Dendritic cell treated with granulocyte-macrophage colony-stimulating factor and Interleukin-4, amounts not matched to agents 40 ng/mL and 50 ng/mL, for 4 days (primary cell): ENCODE measurements around the gene DAZ2.
"Not testable (repeated sequence)": the region's sequence is repeated elsewhere in the genome, so short reads cannot be mapped to it uniquely, and the experiment has no call there.

Source experiments
- H3K27ac Mint-ChIP-seq: one replicate; pipeline ENCODE4 v1.8.0; 2022; ENCODE audit warnings: mild to moderate bottlenecking, mixed read lengths
- H3K27me3 Mint-ChIP-seq: one replicate; pipeline ENCODE4 v1.8.0; 2022; ENCODE audit warnings: mild to moderate bottlenecking, mixed read lengths
- H3K36me3 Mint-ChIP-seq: one replicate; pipeline ENCODE4 v1.8.0; 2022; ENCODE audit warnings: low read depth, mixed read lengths
- H3K4me1 Mint-ChIP-seq: one replicate; pipeline ENCODE4 v1.8.0; 2022; ENCODE audit warnings: low read depth, mixed read lengths
- H3K4me3 Mint-ChIP-seq: one replicate; pipeline ENCODE4 v1.8.0; 2022; ENCODE audit warnings: mild to moderate bottlenecking, moderate library complexity, mixed read lengths
- H3K9me3 Mint-ChIP-seq: one replicate; pipeline ENCODE4 v1.8.0; 2022; ENCODE audit warnings: mixed read lengths
- intact Hi-C: fragments of 100-400 bp; cut with micrococcal nuclease; formaldehyde crosslinking; loops from one replicate; pipeline ENCODE4 v1.15.0; 2022

DAZ2 gene

DNA sequence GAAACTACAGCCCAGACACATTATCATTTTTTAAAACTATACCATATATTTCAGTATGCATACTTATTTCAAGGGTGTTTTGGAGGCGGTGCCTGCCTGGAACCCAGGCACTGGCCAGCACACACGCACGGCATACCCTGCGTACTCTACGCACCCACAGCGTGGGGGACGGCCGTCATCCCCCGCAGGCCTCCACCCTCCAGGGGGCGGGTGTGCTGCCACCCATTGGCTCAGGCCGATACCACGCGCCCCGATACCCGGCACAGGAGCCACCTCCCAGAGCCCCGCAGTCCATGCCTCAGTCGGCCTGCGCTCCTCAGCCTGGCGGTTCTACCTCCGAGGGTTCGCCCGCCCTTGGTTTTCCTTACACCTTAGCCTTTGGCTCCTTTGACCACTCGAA is at the start of gene DAZ2:
TSS of gene DAZ2 (plus strand) at position 301 of the 400 bp plus-strand sequence. CDS start 208 bp downstream, outside the sequence.
- H3K4me1 Mint-ChIP-seq, H3K27me3 Mint-ChIP-seq, intact Hi-C loops, H3K27ac Mint-ChIP-seq, H3K4me3 Mint-ChIP-seq, H3K9me3 Mint-ChIP-seq, H3K36me3 Mint-ChIP-seq: not testable (repeated sequence)

- intact Hi-C loops, H3K4me1 Mint-ChIP-seq, H3K9me3 Mint-ChIP-seq, H3K27ac Mint-ChIP-seq, H3K27me3 Mint-ChIP-seq, H3K4me3 Mint-ChIP-seq, H3K36me3 Mint-ChIP-seq: not testable (repeated sequence)
Observed at GRCh38 chrY:23198908-23199307, 20.4 kb upstream of the DAZ2 start, which contains the start of gene DAZ1. DAZ1 (minus strand) TSS chrY:23199008; CDS start chrY:23198800, 208 bp downstream.

DNA sequence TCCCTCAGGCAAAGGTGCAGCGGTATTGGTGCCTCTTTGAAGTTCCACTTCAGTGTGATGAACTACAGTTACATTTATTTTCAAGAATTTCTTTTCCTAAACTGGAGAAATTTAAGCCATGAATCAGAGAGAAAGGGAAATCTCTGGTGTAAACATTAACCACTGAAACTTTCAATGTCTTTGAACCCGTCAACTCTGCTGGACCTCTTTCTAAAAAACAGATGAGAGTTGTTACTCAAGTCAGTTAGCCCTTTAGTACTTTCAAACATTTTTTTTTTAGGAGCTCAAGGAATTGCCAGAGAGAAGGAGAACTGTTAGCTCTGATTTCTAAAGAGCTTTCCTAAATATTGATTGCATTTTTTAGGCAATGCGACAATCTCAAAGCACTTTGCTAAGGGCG is 11.9 kb upstream of the DAZ2 start:
- H3K36me3 Mint-ChIP-seq, H3K27ac Mint-ChIP-seq, intact Hi-C loops, H3K27me3 Mint-ChIP-seq, H3K4me1 Mint-ChIP-seq, H3K4me3 Mint-ChIP-seq, H3K9me3 Mint-ChIP-seq: not testable (repeated sequence)

DNA sequence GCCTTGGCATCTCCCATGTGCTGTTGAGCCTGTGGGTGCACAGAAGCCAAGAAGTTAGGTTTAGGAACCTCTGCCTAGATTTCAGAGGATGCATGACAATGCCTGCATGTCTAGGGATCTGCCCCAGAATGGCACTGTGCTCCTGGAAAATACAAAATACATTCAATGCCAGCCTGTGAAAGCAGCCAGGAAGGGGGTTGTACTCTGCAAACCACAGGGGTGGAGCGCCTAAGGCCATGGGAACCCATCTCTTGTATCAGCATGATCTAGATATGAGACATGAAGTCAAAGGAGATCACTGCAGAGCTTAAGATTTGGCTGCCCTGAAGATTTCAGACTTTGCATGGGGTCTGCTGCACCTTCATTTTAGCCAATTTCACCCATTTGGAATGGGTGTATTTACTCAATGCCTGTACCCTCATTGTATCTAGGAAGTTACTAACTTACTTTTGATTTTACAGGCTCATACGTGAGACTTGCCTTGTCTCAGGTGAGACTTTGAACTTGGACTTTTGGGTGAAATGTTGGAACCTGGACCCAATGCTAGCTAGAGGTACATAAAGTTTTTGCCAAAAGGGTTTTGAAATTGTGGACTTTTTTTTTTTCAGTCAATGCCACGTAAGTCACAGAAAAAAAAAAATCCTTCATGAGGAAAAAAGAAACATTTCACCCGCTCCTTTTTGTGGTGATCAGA is 9.4 kb upstream of the DAZ2 start:
- H3K27me3 Mint-ChIP-seq, H3K36me3 Mint-ChIP-seq, intact Hi-C loops, H3K27ac Mint-ChIP-seq, H3K9me3 Mint-ChIP-seq, H3K4me3 Mint-ChIP-seq, H3K4me1 Mint-ChIP-seq: not testable (repeated sequence)

GRCh38 chrY:23210681-23211080 is 8.7 kb upstream of the DAZ2 start:
- H3K27ac Mint-ChIP-seq, H3K4me1 Mint-ChIP-seq, H3K9me3 Mint-ChIP-seq, H3K27me3 Mint-ChIP-seq, intact Hi-C loops, H3K4me3 Mint-ChIP-seq, H3K36me3 Mint-ChIP-seq: not testable (repeated sequence)
